Transverse colon (tissue), 4 donors: ENCODE measurements around the gene PBX1. TPM values are rescaled to one million over a fixed set of nuclear protein-coding genes. Genes with fewer than 3 reads are reported as not detected.

ENCODE experiments used
- DNase-seq: peaks from one replicate; pipeline ENCODE4 v3.0.0-alpha.2; 2019
- H3K27ac ChIP-seq, 4 donors: fragments of 200-600 bp; sonication (generic); 2 replicates each; pipeline ENCODE4 v1.5.1; 2016 to 2018; ENCODE audit warnings: inconsistent platforms in 4 of 4
- H3K27me3 ChIP-seq: fragments of 200-600 bp; sonication (generic); 2 replicates; pipeline ENCODE4 v1.5.1; 2017; ENCODE audit warnings: inconsistent platforms
- H3K36me3 ChIP-seq, 4 donors: fragments of 200-600 bp; sonication (generic); 2 replicates each; pipeline ENCODE4 v1.5.1; 2017 to 2019; ENCODE audit warnings: inconsistent platforms in 4 of 4
- H3K4me1 ChIP-seq, 4 donors: fragments of 200-600 bp; sonication (generic); 2 replicates each; pipeline ENCODE4 v1.5.1; 2017 to 2020; ENCODE audit warnings: inconsistent platforms in 4 of 4
- H3K4me3 ChIP-seq, 4 donors: fragments of 200-600 bp; sonication (generic); 1 replicate in 1 of 4; 2 replicates in 3 of 4; pipeline versions ENCODE4 v1.5.1 to v1.6.1; 2017 to 2019; ENCODE audit warnings: inconsistent platforms in 4 of 4
- H3K9me3 ChIP-seq, 2 donors: fragments of 200-600 bp; sonication (generic); 2 replicates each; pipeline ENCODE4 v1.5.1; 2017 to 2019; ENCODE audit warnings: inconsistent platforms in 2 of 2
- CTCF ChIP-seq, 5 experiments: fragments of 200-600 bp in 3 of 5; fragments of 450-650 bp in 2 of 5; sonication (generic) in 3 of 5; IDR thresholded peaks; 1 replicate in 2 of 5; 2 replicates in 3 of 5; pipeline ENCODE4 v1.5.1; 2016 to 2017; ENCODE audit warnings: antibody characterized with exemption in 5 of 5, inconsistent platforms in 3 of 5, mild to moderate bottlenecking in 2 of 5, moderate library complexity in 1 of 5
- EP300 ChIP-seq: sonication (generic); formaldehyde crosslinking; IDR thresholded peaks from one replicate; pipeline ENCODE4 v1.6.1; 2017; ENCODE audit warnings: antibody characterized with exemption, low read depth
- POLR2A ChIP-seq: fragments of 450-650 bp; IDR thresholded peaks from one replicate; pipeline ENCODE4 v1.6.1; 2016; ENCODE audit warnings: antibody characterized with exemption, mild to moderate bottlenecking, moderate library complexity
- POLR2AphosphoS5 ChIP-seq, 3 donors: sonication (generic); formaldehyde crosslinking; IDR thresholded peaks; one replicate each; pipeline ENCODE4 v1.6.1; 2016; ENCODE audit warnings: antibody characterized with exemption in 3 of 3
- WGBS, 2 donors: methylation state at CpG; one replicate each; pipeline ENCODE4 v1.1.5; 2018; ENCODE audit warnings: low coverage in 1 of 2; 5-methylcytosine and 5-hydroxymethylcytosine counted together
- in situ Hi-C, 4 donors: fragments of 200-750 bp; cut with MboI; loops; one replicate each; pipeline versions ENCODE4 v1.15.0 to v1.15.1; 2017; ENCODE audit warnings: low sequenced_read_pairs in 3 of 4, low pct_ligation_motif_present in 1 of 4, low pct_unique_long_range_greater_than_20kb in 1 of 4
- intact Hi-C: fragments of 100-400 bp; cut with DNase I; formaldehyde crosslinking; loops from one replicate; pipeline ENCODE4 v1.15.1; 2023; ENCODE audit warnings: low total_unique reads
- total RNA-seq, 4 donors: library from RNA; depleted of rRNA; stranded (reverse); fragments of >200 nt; gene quantifications; one replicate each; pipeline ENCODE4 v1.1.0, GENCODE V29; 2016

The PBX1 gene
- total RNA-seq, 4 donors from 2014 or later, result 46.8 to 77.2 (median 50.7) TPM

- WGBS, 2 donors, result 62 to 74% methylated on average over 3 to 6 of the region's 6 CpGs
- H3K36me3 ChIP-seq, result no peaks in the 10 kb centered on the region
- H3K27me3 ChIP-seq, result no peaks in the 10 kb centered on the region
- DNase-seq, result peak; percentile 26
- peaks cover 7 to 81% (median 48%) of the 10 kb centered on the region in 4 donors for H3K4me1 ChIP-seq
- H3K4me3 ChIP-seq, result no peak overlapping the region
- H3K27ac ChIP-seq, result peak overlapping the region; percentile 3 to 84 (median 36)
- in situ Hi-C loops (no loop called here), intact Hi-C loops (no loop called here)
- TF ChIP-seq CTCF (IDR thresholded peaks at IDR 0.05), result no peak
- TF ChIP-seq POLR2A, result no peak
- no peak for TF ChIP-seq EP300
- no peak for TF ChIP-seq POLR2AphosphoS5 (IDR thresholded peaks at IDR 0.05)
- H3K9me3 ChIP-seq, result no peaks in the 10 kb centered on the region
Observed at GRCh38 chr1:164598719-164599118, 39.7 kb downstream of the PBX1 start.

- peaks cover 7 to 81% (median 50%) of the 10 kb centered on the region in 4 donors for H3K4me1 ChIP-seq
- TF ChIP-seq POLR2A (no peak), CTCF (IDR thresholded peaks at IDR 0.05) (no peak), POLR2AphosphoS5 (IDR thresholded peaks at IDR 0.05) (no peak), EP300 (no peak)
- no peak for DNase-seq
- in situ Hi-C loops (no loop called here), intact Hi-C loops (no loop called here)
- H3K9me3 ChIP-seq, result no peaks in the 10 kb centered on the region
- H3K27me3 ChIP-seq, result no peaks in the 10 kb centered on the region
- H3K4me3 ChIP-seq, result no peak overlapping the region
- 64 to 69% methylated on average over 4 to 5 of the region's 5 CpGs for WGBS, 2 donors
- H3K27ac ChIP-seq, result peak overlapping the region; percentile 47 to 84 (median 50)
- H3K36me3 ChIP-seq, result no peaks in the 10 kb centered on the region
Observed at GRCh38 chr1:164599272-164599671, 40.3 kb downstream of the PBX1 start.

DNA sequence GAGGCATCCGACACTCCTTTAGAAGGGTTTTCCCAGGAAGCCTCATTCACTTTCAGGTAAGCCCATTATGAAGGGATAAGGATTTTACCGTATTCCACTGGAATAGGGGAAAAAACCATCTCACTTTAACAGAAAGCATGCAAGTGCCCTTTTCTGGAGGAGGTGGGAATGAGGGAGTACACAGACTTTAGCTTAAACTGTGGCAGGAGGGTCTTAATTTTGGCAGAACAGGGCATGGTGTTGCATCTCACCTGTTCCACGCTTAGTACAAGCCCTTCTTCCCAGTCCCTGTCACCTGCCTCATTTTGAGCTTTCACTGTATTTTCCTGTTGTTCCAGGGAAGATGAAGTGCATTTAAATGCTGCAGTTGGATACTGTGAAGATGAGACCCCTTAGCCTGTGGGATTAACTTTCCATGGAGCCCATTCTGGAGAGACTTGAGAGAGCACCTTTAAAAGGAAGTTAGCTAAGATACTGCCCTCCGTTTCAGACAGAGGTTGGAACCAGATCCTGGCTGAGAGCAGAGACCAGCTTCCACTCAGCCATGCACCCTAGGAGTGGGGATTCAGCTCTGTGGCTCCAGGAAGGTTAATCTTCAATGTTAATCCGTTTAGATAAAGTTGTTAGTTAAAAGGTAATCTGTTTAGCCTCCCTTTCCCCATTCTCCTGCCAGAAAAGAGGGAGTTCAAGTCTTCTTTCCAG is 42.6 kb downstream of the PBX1 start:
- H3K27me3 ChIP-seq, result no peaks in the 10 kb centered on the region
- TF ChIP-seq CTCF (IDR thresholded peaks at IDR 0.05) (no peak), EP300 (no peak), POLR2AphosphoS5 (IDR thresholded peaks at IDR 0.05) (no peak)
- H3K9me3 ChIP-seq, result no peaks in the 10 kb centered on the region
- 36 to 50% methylated on average over 1 to 5 of the region's 5 CpGs for WGBS, 2 donors
- peak overlapping the region; percentile 80 to 85 (median 84) for H3K27ac ChIP-seq
- intact Hi-C loops, result no loop called here
- H3K36me3 ChIP-seq, result no peaks in the 10 kb centered on the region
- peak overlapping the region in 2 of 4 donors; percentile 15 to 29 for H3K4me3 ChIP-seq
- H3K4me1 ChIP-seq, result peaks cover 7 to 77% (median 51%) of the 10 kb centered on the region in 4 donors
- no peak for DNase-seq
- in situ Hi-C loops, result no loop called here

DNA sequence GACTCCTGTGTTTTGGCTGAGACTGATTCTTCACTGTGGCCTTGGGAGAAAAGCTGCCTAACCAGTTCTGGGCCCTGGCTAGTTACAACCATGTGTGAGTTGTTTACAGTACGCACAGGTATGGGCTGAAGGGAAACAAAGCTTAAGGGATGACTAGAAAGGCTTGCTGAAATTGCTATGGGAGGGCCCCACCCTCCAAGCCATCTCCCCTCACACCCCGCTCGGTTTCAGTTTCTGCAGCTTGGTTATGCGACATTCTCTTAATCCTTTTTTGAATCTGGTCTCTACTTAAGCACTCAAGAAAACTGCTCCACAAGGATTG is 43.1 kb downstream of the PBX1 start:
- H3K4me1 ChIP-seq, result peaks cover 7 to 72% (median 51%) of the 10 kb centered on the region in 4 donors
- in situ Hi-C loops, result no loop called here
- intact Hi-C loops, result no loop called here
- WGBS, 2 donors, result 36 to 41% methylated on average over 4 of the region's 4 CpGs
- no peaks in the 10 kb centered on the region for H3K27me3 ChIP-seq
- H3K9me3 ChIP-seq, result no peaks in the 10 kb centered on the region
- TF ChIP-seq POLR2AphosphoS5 (IDR thresholded peaks at IDR 0.05), result peak; percentile 26 to 60 (median 58)
- no peak for TF ChIP-seq EP300
- TF ChIP-seq POLR2A, result no peak
- no peak for TF ChIP-seq CTCF (IDR thresholded peaks at IDR 0.05)
- H3K27ac ChIP-seq, result peak overlapping the region; percentile 80 to 85 (median 84)
- DNase-seq, result peak; percentile 80
- no peaks in the 10 kb centered on the region for H3K36me3 ChIP-seq
- H3K4me3 ChIP-seq, result peak overlapping the region in 2 of 4 donors; percentile 15 to 29
